ENCODE results near the gene MLXIP. TPM values are rescaled to one million over a fixed set of nuclear protein-coding genes. Genes with fewer than 3 reads are reported as not detected.

MLXIP gene
- total RNA-seq (2021; ENCODE audit: unreplicated experiment) (46.3 TPM), Bru-seq, nascent RNA (percentile 76 among the genes with signal in this experiment), BruChase-seq, experiment 1, labeled RNA remaining after a 6-hour chase (percentile 90 among the genes with signal in this experiment), BruChase-seq, experiment 2, labeled RNA remaining after a 2-hour chase (percentile 85 among the genes with signal in this experiment)
- polyA plus RNA-seq (2012): 26.2 and 26.3 TPM in 2 replicates
- long read RNA-seq, full-length matches to known transcripts: 12 of 85 reads
- long read RNA-seq, partial matches to known transcripts: 36 of 85 reads
- long read RNA-seq, other reads (novel, unspliced or antisense): 37 of 85 reads

DNA sequence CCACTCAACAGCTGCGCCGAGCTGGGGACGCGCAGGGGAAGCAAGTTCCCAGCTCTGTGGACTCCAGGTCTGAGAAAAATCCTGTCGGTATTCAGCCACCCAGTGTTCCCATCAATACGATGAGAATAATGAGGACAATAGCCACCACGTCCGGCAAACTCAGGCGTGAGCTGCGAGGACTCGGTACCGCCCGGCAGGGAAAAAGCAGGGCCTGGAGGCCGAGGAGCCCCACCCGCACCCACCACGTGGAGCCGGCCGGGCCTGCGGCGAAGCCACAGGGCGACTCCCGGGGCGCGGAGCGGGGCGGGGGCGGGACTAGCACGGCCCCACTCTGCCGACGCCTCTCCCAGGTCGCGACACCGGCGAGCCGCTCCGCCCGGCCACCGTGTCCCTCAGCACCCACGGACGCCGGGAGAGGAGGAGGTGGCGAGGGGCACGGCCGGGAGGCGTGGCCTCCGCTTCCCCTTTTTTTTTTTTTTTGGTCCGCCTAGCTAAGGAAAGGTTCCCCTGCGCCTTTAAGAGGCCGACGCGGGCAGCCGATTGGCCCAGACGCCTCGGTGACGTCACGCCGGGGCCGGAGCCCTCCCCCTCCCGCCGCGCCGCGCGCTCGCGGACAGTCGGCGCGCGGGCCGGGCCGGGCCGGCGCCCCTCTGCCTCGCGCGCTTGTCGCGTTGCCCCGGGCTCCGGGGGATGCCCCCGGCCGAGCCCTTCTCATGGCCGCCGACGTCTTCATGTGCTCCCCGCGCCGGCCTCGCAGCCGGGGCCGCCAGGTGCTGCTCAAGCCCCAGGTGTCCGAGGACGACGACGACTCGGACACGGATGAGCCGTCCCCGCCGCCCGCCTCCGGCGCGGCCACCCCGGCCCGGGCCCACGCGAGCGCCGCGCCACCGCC, at the start of gene MLXIP:
Gene MLXIP (plus strand): TSS at position 616 of the 892 bp plus-strand sequence. CDS start 98 bp downstream, at position 714.
- H2AFZ ChIP-seq (ENCODE audit: low read depth, low read length, poor library complexity, severe bottlenecking): no peak within 1 kb of the TSS
- intact Hi-C loops (cut with micrococcal nuclease): no loop called here
- peaks cover 17 to 30% of the 10 kb centered on the region in 2 experiments for H3K4me1 ChIP-seq (ENCODE audit: control insufficient read depth in 1 of 2, insufficient read depth in 2 of 2, low read length in 2 of 2)
- H3K9ac ChIP-seq (ENCODE audit: low read length): peak within 1 kb of the TSS; percentile 87
- DNase-seq (ENCODE audit: low read depth, low spot score) (peak; percentile 72), ATAC-seq (peak; percentile 87)
- RAD21 ChIA-PET (ENCODE audit: low non-redundant PET in 1 of 2, low total read pairs in 2 of 2, uncharacterized antibody in 2 of 2, unreplicated experiment in 2 of 2): no interaction called here
- no peaks in the 10 kb centered on the region for H3K9me3 ChIP-seq (ENCODE audit: control insufficient read depth in 1 of 2, insufficient read depth in 1 of 2, low read depth in 1 of 2, low read length in 2 of 2)
- peak within 1 kb of the TSS; percentile 89 for H3K4me2 ChIP-seq (ENCODE audit: low read length)
- H3K27me3 ChIP-seq (ENCODE audit: insufficient read depth, low read length): no peaks in the 10 kb centered on the region
- no peaks in the 10 kb centered on the region for H3K9me2 ChIP-seq (ENCODE audit: insufficient read depth)
- POLR2A ChIA-PET: interaction anchor here (0.8 to 1.4 kb wide), 3 partner anchors 9 to 34 kb away, joined by 3 to 5 read pairs (median 4); no protein-coding TSS in a partner anchor
- peaks cover 45% of the 10 kb centered on the region for H3K79me2 ChIP-seq (ENCODE audit: insufficient read depth, low read length)
- H4K20me1 ChIP-seq (ENCODE audit: insufficient read depth): no peaks in the 10 kb centered on the region
- peak within 1 kb of the TSS; percentile 69 to 83 for H3K4me3 ChIP-seq (replicated peaks in 1 of 2; ENCODE audit: low read depth in 1 of 2, low read length in 2 of 2)
- H3K36me3 ChIP-seq (ENCODE audit: control insufficient read depth in 1 of 2, insufficient read depth in 2 of 2, low read length in 2 of 2): peaks cover 2 to 13% of the 10 kb centered on the region in 2 experiments; a peak in 3 of 4 replicates
- H3K27ac ChIP-seq (ENCODE audit: low read depth, low read length): peak within 1 kb of the TSS; percentile 79
- CTCF ChIA-PET: interaction anchor here (1.5 kb wide), 1 partner anchor 45 kb away, joined by 5 read pairs; no protein-coding TSS in a partner anchor
- BruUV-seq (replicated peaks): no TSS peak
- TF ChIP-seq CTCF (IDR thresholded peaks at IDR 0.05 in 2 of 3, conservative IDR thresholded peaks at IDR 0.05 in 1 of 3; ENCODE audit: borderline replicate concordance in 1 of 3, insufficient read depth in 1 of 3, low read depth in 2 of 3, low read length in 2 of 3) (no peak), SIN3A (IDR thresholded peaks at IDR 0.05; ENCODE audit: low read depth) (peak; percentile 61), ZBTB33 (IDR thresholded peaks at IDR 0.05; ENCODE audit: extremely low read depth, insufficient replicate concordance, low read length) (no peak), ZFX (IDR thresholded peaks at IDR 0.05) (peak; percentile 95; the same call in 1 of the 2 replicates), CEBPB (IDR thresholded peaks at IDR 0.05; ENCODE audit: low read depth) (no peak), REST (IDR thresholded peaks at IDR 0.05; ENCODE audit: low read depth) (no peak), CBX3 (IDR thresholded peaks at IDR 0.05; ENCODE audit: low read depth) (peak; percentile 54; the same call in 1 of the 2 replicates), POLR2A (IDR thresholded peaks at IDR 0.05; ENCODE audit: borderline replicate concordance, extremely low read depth, insufficient read depth, insufficient read length) (peak; percentile 89), SP1 (IDR thresholded peaks at IDR 0.05; ENCODE audit: low read depth) (peak; percentile 39; the same call in 1 of the 2 replicates), EZH2phosphoT487 (IDR thresholded peaks at IDR 0.05; ENCODE audit: borderline replicate concordance) (no peak), EGR1 (IDR thresholded peaks at IDR 0.05; ENCODE audit: low read depth) (peak; percentile 44; the same call in 1 of the 2 replicates), SRF (IDR thresholded peaks at IDR 0.05; ENCODE audit: low read depth) (no peak), POLR2AphosphoS5 (IDR thresholded peaks at IDR 0.05; ENCODE audit: low read depth, low read length) (peak; percentile 84), YY1 (IDR thresholded peaks at IDR 0.05; ENCODE audit: extremely low read depth, insufficient replicate concordance, low read depth, low read length) (peak; percentile 23), ELF1 (IDR thresholded peaks at IDR 0.05; ENCODE audit: borderline replicate concordance, low read depth) (no peak)
- TF ChIP-seq, protein P1, sequence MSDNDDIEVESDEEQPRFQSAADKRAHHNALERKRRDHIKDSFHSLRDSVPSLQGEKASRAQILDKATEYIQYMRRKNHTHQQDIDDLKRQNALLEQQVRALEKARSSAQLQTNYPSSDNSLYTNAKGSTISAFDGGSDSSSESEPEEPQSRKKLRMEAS (IDR thresholded peaks at IDR 0.05): peak; percentile 98

All from HCT116 (cell line).